Left cardiac atrium (tissue), 4 donors: ENCODE data around the gene ICOS. TPM values are rescaled to one million over a fixed set of nuclear protein-coding genes. Genes with fewer than 3 reads are reported as not detected.
A peak's percentile ranks its signal among the peaks of the same experiment; 100 is the strongest.

Source experiments
- ATAC-seq, 2 donors: fragments of 200-7000 bp; cut with Tn5 transposase; one replicate each; pipeline ENCODE4 v1.9.1; 2020; ENCODE audit warnings: mild to moderate bottlenecking in 2 of 2, moderate library complexity in 2 of 2
- DNase-seq: peaks from one replicate; pipeline ENCODE4 v3.0.0-alpha.2; 2020
- intact Hi-C, 2 donors: fragments of 100-400 bp; cut with DNase I; formaldehyde crosslinking; loops; one replicate each; pipeline versions ENCODE4 v1.14.1 to v1.15.1; 2022 to 2023
- total RNA-seq, 2 donors: library from RNA; stranded (reverse); fragmentation: NEBNext Ultra II Directional; extraction: Animal tissue kit (Norgen Biotek cat#: 25700); gene quantifications; one replicate each; pipeline ENCODE4 v1.2.1, GENCODE V29; 2021
- donor health status: DM: no; HTN: yes; CAD: no.
- donor health status: DM: no; HTN: yes; CAD: no; lungs with severe emphysema.
- donor health status: DM: yes; HTN: yes; CAD: no.
- donor health status: Dilated cardiomyopathy.

The ICOS gene
- total RNA-seq, 2 donors from 2014 or later: 0.09 TPM; not detected in 1

DNA sequence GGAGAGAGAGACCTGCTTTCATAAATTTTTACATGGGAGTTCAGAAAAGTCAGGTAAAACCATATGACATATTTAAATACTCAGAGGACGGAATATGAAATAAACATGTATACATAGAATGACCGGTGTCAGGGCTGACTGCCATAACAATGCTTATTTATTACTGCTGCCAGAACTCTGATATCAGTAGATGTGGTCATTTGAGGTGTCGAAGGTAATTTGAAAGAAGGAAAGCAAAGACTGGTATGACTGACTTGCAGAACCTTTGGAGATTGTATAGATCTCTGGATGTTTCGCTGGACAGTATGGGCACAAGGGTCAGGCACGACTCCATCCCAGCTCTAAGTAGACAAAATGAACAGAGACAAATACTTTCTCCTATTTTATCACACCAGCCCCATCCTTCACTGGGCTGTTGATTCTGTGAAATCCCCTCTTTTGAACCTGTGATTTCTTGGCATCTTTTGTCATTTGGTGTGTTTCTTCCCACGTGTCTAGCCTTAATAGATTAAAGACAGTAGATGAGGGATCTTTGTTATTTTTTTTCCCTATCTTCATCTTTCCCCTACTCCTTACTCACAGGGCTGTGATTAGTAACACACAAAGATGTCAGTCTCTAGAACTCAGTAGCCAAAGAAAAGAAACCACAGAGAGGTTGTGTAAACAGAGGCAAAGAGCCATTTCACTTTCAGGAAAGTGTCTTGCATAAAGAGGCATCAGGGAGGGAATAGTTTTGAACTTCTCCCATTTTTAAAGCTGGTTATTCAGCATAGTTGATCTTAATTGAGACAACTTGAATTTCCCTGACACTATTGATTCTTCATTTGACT is 61.6 kb downstream of the ICOS start:
- ATAC-seq (peak; percentile 53 to 74), DNase-seq (no peak)
- intact Hi-C loops: no loop called here

DNA sequence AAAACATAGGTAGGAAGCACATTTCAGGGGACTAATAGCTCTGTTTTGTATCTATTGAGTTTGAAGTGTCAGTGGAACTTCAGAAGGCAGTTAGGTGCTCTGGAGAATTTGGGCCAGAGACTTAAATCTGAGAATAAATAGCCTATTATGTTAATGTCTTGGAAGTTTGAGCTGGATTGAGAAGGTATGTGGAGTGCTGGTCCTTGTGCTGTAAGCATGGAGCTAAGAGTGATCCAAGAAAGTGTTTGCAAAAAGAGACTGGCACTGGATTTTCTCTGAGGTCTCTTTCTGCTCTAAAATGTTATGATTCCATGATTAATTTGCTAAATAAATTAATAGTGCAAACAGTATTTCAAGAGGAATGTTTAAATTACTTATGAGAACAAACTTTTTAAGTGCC is 63.3 kb downstream of the ICOS start:
- no peak for ATAC-seq
- intact Hi-C loops: no loop called here
- no peak for DNase-seq

DNA sequence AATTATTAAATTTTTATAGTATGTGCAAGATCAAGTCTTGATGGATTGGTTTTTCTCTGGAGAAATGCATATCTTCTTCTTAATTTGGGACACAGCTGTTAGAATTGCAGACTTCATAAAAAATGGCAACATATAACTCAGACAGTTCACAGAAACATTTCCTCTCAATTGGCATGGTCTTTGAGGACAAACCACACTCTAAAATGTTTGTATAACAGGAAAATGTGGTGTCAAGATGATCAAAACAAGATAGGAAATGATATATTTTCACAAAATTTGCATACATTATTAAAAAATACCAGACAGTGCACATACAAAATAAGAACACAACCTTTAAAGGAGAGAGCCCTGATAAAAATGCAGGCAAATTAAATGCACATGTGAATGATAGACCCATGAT is 63.9 kb downstream of the ICOS start:
- ATAC-seq (no peak), DNase-seq (no peak)
- intact Hi-C loops: no loop called here

DNA sequence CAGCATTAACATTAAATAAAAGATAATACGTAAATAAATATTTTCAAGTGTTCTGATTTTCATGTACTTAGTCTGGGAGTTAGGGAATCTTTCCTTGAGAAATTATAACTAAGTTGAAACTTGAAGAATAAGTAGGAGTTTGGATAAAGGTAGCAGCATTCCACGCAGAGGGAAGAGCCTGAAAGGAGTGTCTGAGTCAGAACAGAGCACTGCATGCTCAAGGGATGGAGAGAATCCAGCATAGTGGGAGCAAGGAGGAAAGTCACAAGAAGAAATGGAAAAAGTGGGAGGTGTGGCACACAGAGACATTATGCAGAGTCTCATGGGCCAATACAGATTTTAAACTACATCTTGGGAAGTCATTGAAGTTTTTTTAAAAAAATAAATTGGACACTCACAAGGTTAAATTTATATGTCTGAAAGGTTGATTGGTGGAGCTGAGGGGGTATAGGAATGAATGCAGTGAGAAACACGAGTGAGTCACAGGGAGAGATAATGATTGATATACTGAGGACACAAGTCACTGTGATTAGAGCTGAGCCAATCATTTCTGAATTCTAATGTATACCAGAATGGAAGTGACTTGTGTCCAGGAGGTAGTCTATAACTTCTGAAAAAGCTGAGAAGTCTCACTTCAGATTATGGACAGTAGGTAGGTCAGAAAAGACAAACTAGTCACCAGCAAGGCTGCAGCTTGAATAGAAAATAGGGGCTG is 66.9 kb downstream of the ICOS start:
- ATAC-seq: no peak
- intact Hi-C loops: no loop called here
- no peak for DNase-seq

DNA sequence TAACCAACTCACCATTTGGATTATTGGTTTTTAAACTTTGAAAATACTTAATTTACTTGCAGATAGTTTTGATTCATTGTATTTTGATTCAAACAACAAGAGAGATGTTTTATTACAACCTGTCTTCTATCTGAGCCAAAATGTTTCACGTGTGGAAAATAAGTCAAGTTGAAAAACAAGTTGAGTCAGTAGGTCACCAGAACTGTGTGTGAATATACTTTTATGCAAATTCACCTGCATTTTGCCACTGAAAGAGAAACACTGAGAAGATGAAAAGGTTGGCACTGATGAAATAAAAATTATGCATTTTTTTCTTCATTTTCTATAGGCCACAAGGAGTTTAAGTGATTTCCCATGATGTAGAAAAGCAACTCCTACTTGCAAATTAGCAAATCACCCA is 68.3 kb downstream of the ICOS start:
- DNase-seq (no peak), ATAC-seq (no peak)
- intact Hi-C loops: no loop called here

DNA sequence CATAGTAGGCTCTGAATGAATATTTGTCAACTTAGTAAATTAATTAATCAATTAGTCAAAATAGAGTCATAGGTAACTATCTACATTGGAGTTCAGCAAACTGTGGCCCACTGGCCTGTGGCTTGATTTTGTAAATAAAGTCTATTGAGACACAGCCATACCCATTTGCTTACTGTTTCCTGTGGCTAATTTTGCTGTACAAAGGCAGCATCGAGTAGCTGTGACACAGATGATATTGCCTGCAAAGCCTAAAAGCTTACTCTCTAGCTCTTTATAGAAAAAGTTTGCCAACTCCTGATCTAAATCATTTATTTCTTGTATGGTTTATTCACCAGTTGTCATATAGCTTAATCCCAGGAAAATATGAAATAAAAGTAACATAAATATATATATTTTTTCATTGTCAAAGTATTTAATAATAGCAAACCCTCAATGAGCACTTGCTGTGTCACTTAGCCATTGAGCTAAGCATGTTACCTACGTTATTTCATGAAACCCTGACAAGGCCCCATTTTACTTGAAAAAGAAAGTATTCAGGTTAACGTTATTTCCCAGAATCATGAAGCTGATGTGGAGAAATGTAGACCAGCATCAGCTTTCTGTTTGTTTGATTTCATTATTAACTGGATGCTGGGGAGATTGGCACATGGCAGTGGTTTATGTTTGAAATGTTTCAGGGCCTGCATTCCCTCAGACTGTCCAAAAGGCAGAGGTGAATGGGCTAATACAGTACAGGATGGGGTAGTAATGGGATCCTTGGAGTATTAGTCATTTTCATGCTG is 69.6 kb downstream of the ICOS start:
- ATAC-seq (no peak), DNase-seq (no peak)
- intact Hi-C loops: no loop called here

DNA sequence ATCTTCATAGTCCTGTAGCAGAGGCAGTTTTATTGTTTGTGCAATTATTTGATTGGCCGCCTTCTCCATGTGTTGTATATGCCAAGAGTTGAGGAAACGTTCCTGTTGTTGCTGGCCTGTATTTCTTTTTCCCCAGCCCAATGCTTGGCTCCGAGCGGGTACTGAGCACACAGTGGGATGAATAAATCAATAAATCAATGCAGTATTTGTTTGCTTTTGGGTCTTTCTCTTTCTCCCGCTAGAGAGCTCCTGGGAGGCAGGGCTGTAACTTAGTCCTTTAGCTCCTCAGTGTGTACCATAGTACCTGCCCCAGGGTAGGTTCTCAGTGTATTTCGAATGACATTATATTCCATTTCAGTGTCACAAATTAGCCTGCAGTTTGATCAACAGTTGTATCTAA is 71.8 kb downstream of the ICOS start:
- ATAC-seq (no peak), DNase-seq (no peak)
- intact Hi-C loops: no loop called here

DNA sequence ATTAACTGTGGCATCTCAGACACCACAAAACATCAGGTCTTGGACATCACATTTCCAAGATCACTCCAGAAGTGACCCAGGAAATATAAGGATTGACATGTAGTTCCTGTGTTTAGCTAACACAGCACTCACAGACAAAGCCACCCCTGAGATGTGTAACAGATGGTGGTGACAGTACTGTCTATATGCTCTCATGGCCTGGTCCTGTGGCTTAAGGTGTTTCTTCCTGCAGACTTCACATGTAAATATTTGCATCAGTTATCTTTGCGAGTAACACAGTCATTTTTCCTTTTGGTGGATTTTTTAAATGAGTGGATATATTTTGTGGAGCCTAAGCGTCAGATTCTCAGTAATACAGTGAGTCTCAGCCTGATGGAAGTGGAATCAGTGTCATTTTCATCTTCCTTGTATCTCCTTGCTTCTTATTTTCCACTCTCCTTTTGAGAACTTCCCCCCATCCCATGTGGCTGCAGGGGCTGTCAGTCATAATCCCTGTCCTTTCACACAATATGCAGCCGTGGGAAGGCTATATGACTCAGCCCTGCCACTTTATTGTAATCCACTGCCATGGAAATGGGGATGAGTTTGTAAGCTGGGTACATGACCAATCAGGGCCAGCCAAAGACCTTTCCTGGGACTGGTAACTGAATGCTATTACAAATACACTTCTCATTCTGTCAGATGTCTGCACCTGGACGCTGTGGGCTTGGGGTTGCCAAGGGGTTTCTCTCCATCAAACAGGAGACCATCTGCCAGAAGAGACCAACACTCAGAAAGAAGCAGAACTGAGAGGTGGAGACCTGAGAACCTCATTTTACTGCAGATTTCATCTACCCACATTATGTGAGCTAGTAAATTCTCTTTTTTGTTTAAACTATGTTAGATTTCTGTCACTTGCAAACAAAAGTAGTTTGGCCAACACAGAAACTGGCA is 74.3 kb downstream of the ICOS start:
- intact Hi-C loops: no loop called here
- ATAC-seq: no peak
- DNase-seq: no peak

Other genes with a start within 250 kb of the ICOS start
- 1 to 10 TPM; 2.5 to 2.9 TPM for gene CD28, start 230.1 kb upstream of the ICOS start, total RNA-seq
- under 1 TPM in 1 of 2 donors, not detected in 1; 0.34 TPM for gene CTLA4, start 69.0 kb upstream of the ICOS start, total RNA-seq